HG03097 (cell line): ENCODE results near the gene PPP1R15B.

Experiments used
- ATAC-seq: cut with Tn5 transposase; IDR thresholded peaks from one replicate; pipeline ENCODE4 v1.9.1; 2021; ENCODE audit not compliant: unreplicated experiment, low FRiP score

Gene PPP1R15B

GRCh38 chr1:204405988-204406387 is 5.6 kb downstream of the PPP1R15B start:
- ATAC-seq, result no peak

GRCh38 chr1:204404629-204405028 is 7.0 kb downstream of the PPP1R15B start:
- no peak for ATAC-seq

- ATAC-seq, result no peak
These were observed 9.2 kb downstream of the PPP1R15B start for GRCh38 chr1:204402391-204402790.

GRCh38 chr1:204401730-204402129 is 9.9 kb downstream of the PPP1R15B start:
- ATAC-seq, result no peak

GRCh38 chr1:204400882-204401510 is 10.6 kb downstream of the PPP1R15B start:
- ATAC-seq, result no peak

- peak; percentile 57 for ATAC-seq
These were observed 13.2 kb downstream of the PPP1R15B start for GRCh38 chr1:204398197-204399125.

GRCh38 chr1:204396015-204396583 is 15.5 kb downstream of the PPP1R15B start:
- ATAC-seq, result no peak

GRCh38 chr1:204391629-204392028 is 20.0 kb downstream of the PPP1R15B start:
- ATAC-seq, result no peak

GRCh38 chr1:204390751-204391466 is 20.7 kb downstream of the PPP1R15B start:
- ATAC-seq, result no peak

- ATAC-seq, result no peak
These were observed 25.9 kb downstream of the PPP1R15B start for GRCh38 chr1:204385727-204386126.

- no peak for ATAC-seq
These were observed 26.8 kb downstream of the PPP1R15B start for GRCh38 chr1:204384636-204385352.

- ATAC-seq, result no peak
These were observed 28.3 kb downstream of the PPP1R15B start for GRCh38 chr1:204383163-204383904.

GRCh38 chr1:204382714-204383083 is 28.9 kb downstream of the PPP1R15B start:
- ATAC-seq, result no peak

GRCh38 chr1:204380293-204380831 is 31.3 kb downstream of the PPP1R15B start:
- no peak for ATAC-seq

- no peak for ATAC-seq
These were observed 33.6 kb downstream of the PPP1R15B start for GRCh38 chr1:204377800-204378668.

GRCh38 chr1:204376919-204377799 is 34.5 kb downstream of the PPP1R15B start:
- no peak for ATAC-seq

GRCh38 chr1:204376465-204376864 is 35.2 kb downstream of the PPP1R15B start:
- no peak for ATAC-seq
